ENCODE results near the gene LRRFIP1. TPM values are rescaled to one million over a fixed set of nuclear protein-coding genes. Genes with fewer than 3 reads are reported as not detected.
"Not testable (repeated sequence)": the region's sequence is repeated elsewhere in the genome, so short reads cannot be mapped to it uniquely, and the experiment has no call there.

Gene LRRFIP1
- polyA plus RNA-seq, 1 donor from 2014 or later = 123 TPM

- H3K4me3 Mint-ChIP-seq, H3K4me1 Mint-ChIP-seq, H3K27ac Mint-ChIP-seq, H3K27me3 Mint-ChIP-seq: not testable (repeated sequence)
- Mint-ChIP-seq H3K36me3 (peaks cover 33% of the 10 kb centered on the region), H3K9me3 (peaks cover 3 to 13% (median 5%) of the 10 kb centered on the region in 3 donors)
Observed at GRCh38 chr2:237783678-237784077, 156.3 kb downstream of the LRRFIP1 start.

GRCh38 chr2:237786936-237787335 is 159.5 kb downstream of the LRRFIP1 start:
- Mint-ChIP-seq H3K4me1 (peaks cover 0 to 3% (median 0%) of the 10 kb centered on the region in 3 donors), H3K27me3 (no peaks in the 10 kb centered on the region), H3K4me3 (no peak overlapping the region), H3K36me3 (peaks cover 19% of the 10 kb centered on the region), H3K9me3 (peaks cover 2 to 13% (median 5%) of the 10 kb centered on the region in 3 donors), H3K27ac (no peak overlapping the region)

GRCh38 chr2:237790353-237790752 is 163.0 kb downstream of the LRRFIP1 start:
- Mint-ChIP-seq H3K27ac (peak overlapping the region in 1 of 3 donors; percentile 12), H3K4me1 (peaks cover 0 to 3% (median 0%) of the 10 kb centered on the region in 3 donors), H3K36me3 (peaks cover 13% of the 10 kb centered on the region), H3K4me3 (no peak overlapping the region), H3K27me3 (no peaks in the 10 kb centered on the region), H3K9me3 (peaks cover 0 to 10% (median 3%) of the 10 kb centered on the region in 3 donors)

- Mint-ChIP-seq H3K9me3 (peaks cover 0 to 2% (median 0%) of the 10 kb centered on the region in 3 donors), H3K4me1 (peaks cover 0 to 3% (median 0%) of the 10 kb centered on the region in 3 donors), H3K4me3 (no peak overlapping the region), H3K27me3 (no peaks in the 10 kb centered on the region), H3K27ac (no peak overlapping the region), H3K36me3 (peaks cover 4% of the 10 kb centered on the region)
Observed at GRCh38 chr2:237791977-237792727, 164.8 kb downstream of the LRRFIP1 start.

- Mint-ChIP-seq H3K4me1 (no peaks in the 10 kb centered on the region), H3K9me3 (no peaks in the 10 kb centered on the region), H3K4me3 (no peak overlapping the region), H3K27ac (peak overlapping the region in 2 of 3 donors; percentile 22 to 53), H3K36me3 (peaks cover 5% of the 10 kb centered on the region), H3K27me3 (peaks cover 1% of the 10 kb centered on the region)
Observed at GRCh38 chr2:237797253-237797652, 169.9 kb downstream of the LRRFIP1 start.

- peak within 1 kb of the TSS in 1 of 4 donors; percentile 8 for H3K4me3 Mint-ChIP-seq
- H3K36me3 Mint-ChIP-seq = peaks cover 5% of the 10 kb centered on the region
- no peaks in the 10 kb centered on the region for H3K9me3 Mint-ChIP-seq
- peak within 1 kb of the TSS in 1 of 3 donors; percentile 71 for H3K27ac Mint-ChIP-seq
- peaks cover 5% of the 10 kb centered on the region for H3K27me3 Mint-ChIP-seq
- peaks cover 0 to 1% (median 0%) of the 10 kb centered on the region in 3 donors for H3K4me1 Mint-ChIP-seq
Observed at GRCh38 chr2:237798236-237799059, 171.1 kb downstream of the LRRFIP1 start, which contains the start of gene RBM44. RBM44 (plus strand) TSS chr2:237798779; CDS start chr2:237813610, 14,831 bp downstream.

GRCh38 chr2:237799060-237799428 is 171.7 kb downstream of the LRRFIP1 start:
- Mint-ChIP-seq H3K27me3 (peaks cover 6% of the 10 kb centered on the region), H3K4me3 (no peak overlapping the region), H3K4me1 (peaks cover under 1 to 2% (median under 1%) of the 10 kb centered on the region in 3 donors), H3K9me3 (no peaks in the 10 kb centered on the region), H3K36me3 (peaks cover 5% of the 10 kb centered on the region), H3K27ac (peak overlapping the region in 1 of 3 donors; percentile 71)

- peak overlapping the region in 1 of 3 donors; percentile 32 for H3K27ac Mint-ChIP-seq
- peaks cover 5% of the 10 kb centered on the region for H3K36me3 Mint-ChIP-seq
- H3K4me3 Mint-ChIP-seq = no peak overlapping the region
- peaks cover 6% of the 10 kb centered on the region for H3K27me3 Mint-ChIP-seq
- H3K9me3 Mint-ChIP-seq = no peaks in the 10 kb centered on the region
- peaks cover 9 to 10% (median 9%) of the 10 kb centered on the region in 3 donors for H3K4me1 Mint-ChIP-seq
Observed at GRCh38 chr2:237801466-237801865, 174.1 kb downstream of the LRRFIP1 start.

GRCh38 chr2:237806334-237806733 is 178.9 kb downstream of the LRRFIP1 start:
- H3K4me1 Mint-ChIP-seq = peaks cover 9 to 10% (median 9%) of the 10 kb centered on the region in 3 donors
- H3K27me3 Mint-ChIP-seq = peaks cover 5% of the 10 kb centered on the region
- no peaks in the 10 kb centered on the region for H3K36me3 Mint-ChIP-seq
- no peak overlapping the region for H3K27ac Mint-ChIP-seq
- peaks cover 0 to 2% (median 0%) of the 10 kb centered on the region in 3 donors for H3K9me3 Mint-ChIP-seq
- H3K4me3 Mint-ChIP-seq = no peak overlapping the region

GRCh38 chr2:237815637-237816036 is 188.2 kb downstream of the LRRFIP1 start:
- peaks cover 0 to 2% (median 0%) of the 10 kb centered on the region in 3 donors for H3K9me3 Mint-ChIP-seq

GRCh38 chr2:237816531-237816930 is 189.1 kb downstream of the LRRFIP1 start:
- H3K27ac Mint-ChIP-seq = no peak overlapping the region
- no peak overlapping the region for H3K4me3 Mint-ChIP-seq
- H3K9me3 Mint-ChIP-seq = peaks cover 0 to 2% (median 0%) of the 10 kb centered on the region in 3 donors
- H3K36me3 Mint-ChIP-seq = no peaks in the 10 kb centered on the region
- peaks cover 1% of the 10 kb centered on the region for H3K27me3 Mint-ChIP-seq
- peaks cover 0 to 9% (median 7%) of the 10 kb centered on the region in 3 donors for H3K4me1 Mint-ChIP-seq

More at GRCh38 chr2:237815637-237816036, 188.2 kb downstream of the LRRFIP1 start:
- Mint-ChIP-seq H3K36me3 (no peaks in the 10 kb centered on the region), H3K27me3 (peaks cover 1% of the 10 kb centered on the region), H3K27ac (no peak overlapping the region), H3K4me1 (peaks cover 0 to 9% (median 7%) of the 10 kb centered on the region in 3 donors), H3K4me3 (no peak overlapping the region)

GRCh38 chr2:237818066-237818473 is 190.7 kb downstream of the LRRFIP1 start:
- Mint-ChIP-seq H3K9me3 (no peaks in the 10 kb centered on the region), H3K4me3 (no peak overlapping the region), H3K4me1 (peaks cover 0 to 9% (median 7%) of the 10 kb centered on the region in 3 donors), H3K36me3 (no peaks in the 10 kb centered on the region), H3K27me3 (peaks cover 1% of the 10 kb centered on the region), H3K27ac (no peak overlapping the region)

- Mint-ChIP-seq H3K4me3 (no peak overlapping the region), H3K36me3 (no peaks in the 10 kb centered on the region), H3K4me1 (peaks cover 0 to 9% (median 7%) of the 10 kb centered on the region in 3 donors), H3K9me3 (no peaks in the 10 kb centered on the region), H3K27me3 (no peaks in the 10 kb centered on the region), H3K27ac (peak overlapping the region in 1 of 3 donors; percentile 6)
Observed at GRCh38 chr2:237819231-237819630, 191.8 kb downstream of the LRRFIP1 start.

- no peaks in the 10 kb centered on the region for H3K27me3 Mint-ChIP-seq
- no peaks in the 10 kb centered on the region for H3K36me3 Mint-ChIP-seq
- no peak overlapping the region for H3K27ac Mint-ChIP-seq
- H3K9me3 Mint-ChIP-seq = no peaks in the 10 kb centered on the region
- no peak overlapping the region for H3K4me3 Mint-ChIP-seq
- peaks cover 0 to 9% (median 7%) of the 10 kb centered on the region in 3 donors for H3K4me1 Mint-ChIP-seq
Observed at GRCh38 chr2:237820421-237820820, 193.0 kb downstream of the LRRFIP1 start.

- H3K27me3 Mint-ChIP-seq = no peaks in the 10 kb centered on the region
- no peaks in the 10 kb centered on the region for H3K9me3 Mint-ChIP-seq
- no peaks in the 10 kb centered on the region for H3K36me3 Mint-ChIP-seq
- H3K4me3 Mint-ChIP-seq = no peak overlapping the region
- peaks cover 0 to 9% (median 5%) of the 10 kb centered on the region in 3 donors for H3K4me1 Mint-ChIP-seq
- H3K27ac Mint-ChIP-seq = no peak overlapping the region
Observed at GRCh38 chr2:237823544-237823943, 196.2 kb downstream of the LRRFIP1 start.

Measured in IgD-negative memory B cell (primary cell).